ENCODE data around the gene MCAT. TPM values are rescaled to one million over a fixed set of nuclear protein-coding genes. Genes with fewer than 3 reads are reported as not detected.

Gene MCAT
- total RNA-seq, 2 donors from 2014 or later = 17.1 to 19.9 TPM

DNA sequence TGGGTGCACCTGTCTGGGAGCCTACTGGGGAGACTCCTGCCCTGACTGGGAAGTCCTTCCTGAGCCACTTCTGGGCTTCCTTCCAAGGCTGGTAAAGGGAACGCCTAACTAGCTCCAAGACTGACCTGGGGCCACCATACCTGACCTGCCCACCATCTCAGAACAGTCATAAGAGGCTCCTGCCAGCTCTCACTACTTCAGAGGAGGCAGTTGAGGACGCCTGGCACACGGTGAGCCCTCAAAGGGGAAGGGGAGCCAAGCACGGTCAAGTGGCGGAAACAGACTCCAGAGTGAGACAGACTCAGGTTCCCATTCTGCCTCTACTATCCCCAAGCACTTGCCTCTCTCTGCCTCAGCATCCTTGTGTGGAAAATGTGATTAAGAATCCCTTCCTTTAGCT is 7.6 kb downstream of the MCAT start:
- Histone ChIP-seq H3K9me3 (ENCODE audit: control insufficient read depth, low read length) (no peaks in the 10 kb centered on the region), H3K9ac (ENCODE audit: extremely low read depth, low read length, poor library complexity, severe bottlenecking) (no peak overlapping the region), H3K27ac (ENCODE audit: low read depth, low read length) (no peak overlapping the region), H3K4me1 (ENCODE audit: control insufficient read depth, insufficient read depth, low read length) (no peaks in the 10 kb centered on the region), H3K27me3 (ENCODE audit: control insufficient read depth, insufficient read depth, low read length, poor library complexity, severe bottlenecking) (no peaks in the 10 kb centered on the region), H3K4me3 (ENCODE audit: low read length) (no peak overlapping the region), H3K36me3 (ENCODE audit: control insufficient read depth, insufficient read depth, low read length) (peaks cover 80% of the 10 kb centered on the region)
- Mint-ChIP-seq H3K36me3 (ENCODE audit: low read depth) (peaks cover 62% of the 10 kb centered on the region), H3K4me1 (no peaks in the 10 kb centered on the region), H3K27ac (no peak overlapping the region), H3K9me3 (peaks cover 3% of the 10 kb centered on the region), H3K4me3 (no peak overlapping the region), H3K27me3 (ENCODE audit: insufficient read depth) (no peaks in the 10 kb centered on the region)
- no peak for DNase-seq
- TF ChIP-seq, protein P1, sequence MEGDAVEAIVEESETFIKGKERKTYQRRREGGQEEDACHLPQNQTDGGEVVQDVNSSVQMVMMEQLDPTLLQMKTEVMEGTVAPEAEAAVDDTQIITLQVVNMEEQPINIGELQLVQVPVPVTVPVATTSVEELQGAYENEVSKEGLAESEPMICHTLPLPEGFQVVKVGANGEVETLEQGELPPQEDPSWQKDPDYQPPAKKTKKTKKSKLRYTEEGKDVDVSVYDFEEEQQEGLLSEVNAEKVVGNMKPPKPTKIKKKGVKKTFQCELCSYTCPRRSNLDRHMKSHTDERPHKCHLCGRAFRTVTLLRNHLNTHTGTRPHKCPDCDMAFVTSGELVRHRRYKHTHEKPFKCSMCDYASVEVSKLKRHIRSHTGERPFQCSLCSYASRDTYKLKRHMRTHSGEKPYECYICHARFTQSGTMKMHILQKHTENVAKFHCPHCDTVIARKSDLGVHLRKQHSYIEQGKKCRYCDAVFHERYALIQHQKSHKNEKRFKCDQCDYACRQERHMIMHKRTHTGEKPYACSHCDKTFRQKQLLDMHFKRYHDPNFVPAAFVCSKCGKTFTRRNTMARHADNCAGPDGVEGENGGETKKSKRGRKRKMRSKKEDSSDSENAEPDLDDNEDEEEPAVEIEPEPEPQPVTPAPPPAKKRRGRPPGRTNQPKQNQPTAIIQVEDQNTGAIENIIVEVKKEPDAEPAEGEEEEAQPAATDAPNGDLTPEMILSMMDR (conservative IDR thresholded peaks at IDR 0.05) = no peak
- WGBS, 2 experiments (ENCODE audit: insufficient coverage in 1 of 2, insufficient read length in 1 of 2) = 80 to 93% methylated on average over 1 to 3 of the region's 5 CpGs

DNA sequence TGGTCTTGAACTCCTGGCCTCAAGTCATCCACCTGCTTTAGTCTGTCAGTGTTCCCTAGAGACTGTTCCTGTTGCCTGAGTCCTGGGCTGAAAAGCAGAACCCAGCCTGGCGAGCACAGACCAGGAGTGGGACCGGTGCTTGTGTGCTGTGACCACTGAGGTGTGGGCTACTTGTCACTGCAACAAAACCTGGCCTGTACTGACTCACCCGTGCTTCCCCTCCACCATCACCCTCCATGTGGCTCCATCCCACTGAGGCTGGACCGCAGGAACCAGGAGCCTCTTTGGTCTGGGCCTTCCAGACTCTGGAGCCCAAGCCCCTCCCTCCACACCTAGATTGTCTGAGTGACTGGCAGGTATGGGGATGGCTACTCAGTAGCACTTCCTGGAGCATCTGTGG is 8.6 kb downstream of the MCAT start:
- no peaks in the 10 kb centered on the region for H3K4me1 Mint-ChIP-seq
- H3K4me1 ChIP-seq (ENCODE audit: control insufficient read depth, insufficient read depth, low read length) = no peaks in the 10 kb centered on the region
- TF ChIP-seq, protein P1 (conservative IDR thresholded peaks at IDR 0.05) = no peak
- peaks cover 3% of the 10 kb centered on the region for H3K9me3 Mint-ChIP-seq
- no peak overlapping the region for H3K4me3 Mint-ChIP-seq
- H3K27ac Mint-ChIP-seq = no peak overlapping the region
- H3K27ac ChIP-seq (ENCODE audit: low read depth, low read length) = no peak overlapping the region
- no peak overlapping the region for H3K9ac ChIP-seq (ENCODE audit: extremely low read depth, low read length, poor library complexity, severe bottlenecking)
- peaks cover 70% of the 10 kb centered on the region for H3K36me3 ChIP-seq (ENCODE audit: control insufficient read depth, insufficient read depth, low read length)
- no peaks in the 10 kb centered on the region for H3K9me3 ChIP-seq (ENCODE audit: control insufficient read depth, low read length)
- H3K27me3 Mint-ChIP-seq (ENCODE audit: insufficient read depth) = no peaks in the 10 kb centered on the region
- WGBS, 2 experiments (ENCODE audit: insufficient coverage in 1 of 2, insufficient read length in 1 of 2) = 97 to 100% methylated on average over 3 to 4 of the region's 4 CpGs
- no peak overlapping the region for H3K4me3 ChIP-seq (ENCODE audit: low read length)
- DNase-seq = no peak
- no peaks in the 10 kb centered on the region for H3K27me3 ChIP-seq (ENCODE audit: control insufficient read depth, insufficient read depth, low read length, poor library complexity, severe bottlenecking)
- H3K36me3 Mint-ChIP-seq (ENCODE audit: low read depth) = peaks cover 53% of the 10 kb centered on the region

DNA sequence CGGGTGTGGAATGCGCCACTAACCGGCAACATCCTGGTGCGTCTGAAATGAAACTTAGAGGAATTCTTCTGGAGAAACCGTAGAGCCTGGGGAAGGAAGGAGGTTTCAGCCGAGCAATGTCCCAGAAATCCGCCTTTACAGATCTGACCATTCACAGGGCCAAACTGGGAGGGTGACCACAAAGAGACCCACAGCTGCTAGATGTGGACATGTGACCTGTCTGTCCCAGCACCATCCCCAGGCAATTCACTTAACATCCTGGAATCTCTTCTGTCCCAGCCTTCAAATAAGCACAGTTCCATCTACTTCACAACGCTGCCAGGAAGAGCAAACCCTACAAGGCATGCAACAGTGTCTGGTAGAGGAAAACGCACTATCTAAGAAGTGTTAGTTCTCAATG is 9.8 kb downstream of the MCAT start:
- peaks cover 43% of the 10 kb centered on the region for H3K36me3 Mint-ChIP-seq (ENCODE audit: low read depth)
- H3K9me3 Mint-ChIP-seq = peaks cover 3% of the 10 kb centered on the region
- Histone ChIP-seq H3K36me3 (ENCODE audit: control insufficient read depth, insufficient read depth, low read length) (peaks cover 61% of the 10 kb centered on the region), H3K27me3 (ENCODE audit: control insufficient read depth, insufficient read depth, low read length, poor library complexity, severe bottlenecking) (no peaks in the 10 kb centered on the region), H3K4me3 (ENCODE audit: low read length) (no peak overlapping the region), H3K4me1 (ENCODE audit: control insufficient read depth, insufficient read depth, low read length) (no peaks in the 10 kb centered on the region), H3K27ac (ENCODE audit: low read depth, low read length) (no peak overlapping the region), H3K9me3 (ENCODE audit: control insufficient read depth, low read length) (no peaks in the 10 kb centered on the region), H3K9ac (ENCODE audit: extremely low read depth, low read length, poor library complexity, severe bottlenecking) (no peak overlapping the region)
- no peaks in the 10 kb centered on the region for H3K4me1 Mint-ChIP-seq
- H3K27ac Mint-ChIP-seq = no peak overlapping the region
- 83 to 86% methylated on average over 9 of the region's 9 CpGs for whole genome bisulfite sequencing, 2 experiments (ENCODE audit: insufficient coverage in 1 of 2, insufficient read length in 1 of 2)
- TF ChIP-seq, protein P1 (conservative IDR thresholded peaks at IDR 0.05) = no peak
- no peaks in the 10 kb centered on the region for H3K27me3 Mint-ChIP-seq (ENCODE audit: insufficient read depth)
- H3K4me3 Mint-ChIP-seq = no peak overlapping the region
- no peak for DNase-seq
